HepG2 (cell line): ENCODE results near the gene GSDMA. TPM values are rescaled to one million over a fixed set of nuclear protein-coding genes. Genes with fewer than 3 reads are reported as not detected.

Experiments used
- BCL6 ChIP-seq: IDR thresholded peaks from 2 replicates; pipeline ENCODE4 v1.6.1; 2016; ENCODE audit warnings: missing genetic modification reagents, missing compliant biosample characterization
- ESRRA ChIP-seq: sonication (generic); formaldehyde crosslinking; IDR thresholded peaks from 2 replicates; pipeline ENCODE4 v1.5.1; 2020; ENCODE audit warnings: mild to moderate bottlenecking, low read depth, missing genetic modification reagents
- MAZ ChIP-seq, 2 experiments: sonication (generic) in 1 of 2; formaldehyde crosslinking in 1 of 2; IDR thresholded peaks; 2 replicates each; pipeline versions ENCODE4 v1.5.0 to v1.6.1; 2012 to 2020; ENCODE audit warnings: low read depth in 2 of 2, mild to moderate bottlenecking in 2 of 2, borderline replicate concordance in 1 of 2, improper control_type of control experiment in 1 of 2, low read length in 1 of 2, missing genetic modification reagents in 1 of 2, moderate library complexity in 1 of 2
- RXRB ChIP-seq: IDR thresholded peaks from 2 replicates; pipeline ENCODE4 v1.6.1; 2016; ENCODE audit warnings: borderline replicate concordance, missing genetic modification reagents, missing compliant biosample characterization
- SSRP1 ChIP-seq: IDR thresholded peaks from 2 replicates; pipeline ENCODE4 v1.6.1; 2016; ENCODE audit warnings: control low read depth
- ZFP37 ChIP-seq: sonication (generic); formaldehyde crosslinking; IDR thresholded peaks from 2 replicates; pipeline ENCODE4 v1.4.0; 2020; ENCODE audit warnings: missing genetic modification reagents, borderline replicate concordance
- ZNF326 ChIP-seq: sonication (generic); formaldehyde crosslinking; IDR thresholded peaks from 2 replicates; pipeline ENCODE4 v1.4.0; 2020; ENCODE audit warnings: missing genetic modification reagents, borderline replicate concordance
- ZNF564 ChIP-seq: sonication (generic); formaldehyde crosslinking; IDR thresholded peaks from 2 replicates; pipeline ENCODE4 v1.8.1; 2023; ENCODE audit warnings: mild to moderate bottlenecking, missing genetic modification reagents
- polyA plus RNA-seq, 8 experiments: library from polyadenylated mRNA; depleted of rRNA in 3 of 8; stranded (reverse) in 7 of 8; unstranded in 1 of 8; fragments of >200 nt; fragmentation: Illumina TruSeq in 4 of 8; extraction: Trizol in 4 of 8; gene quantifications; 2 replicates each; pipeline versions ENCODE4 v1.2.1 to v1.2.3, GENCODE V29; 2011 to 2016; ENCODE audit warnings: low read depth in 4 of 8, missing spikeins in 1 of 8, mixed read lengths in 1 of 8; ENCODE audit not compliant: insufficient read depth in 1 of 8
- total RNA-seq, 5 experiments: library from RNA; depleted of rRNA; stranded (reverse); fragments of >200 nt; fragmentation: Illumina TruSeq; extraction: Trizol; gene quantifications; 2 replicates each; pipeline ENCODE4 v1.2.3, GENCODE V29; 2016; ENCODE audit warnings: low read depth in 1 of 5
- TF ChIP-seq, protein P1 (sequence below): sonication (generic); formaldehyde crosslinking; conservative IDR thresholded peaks from 2 replicates; pipeline ENCODE4 v1.4.0; 2020; ENCODE audit warnings: mild to moderate bottlenecking, missing genetic modification reagents, moderate library complexity
- TF ChIP-seq, protein P2 (sequence below): sonication (generic); formaldehyde crosslinking; IDR thresholded peaks from 2 replicates; pipeline ENCODE4 v1.4.0; 2020; ENCODE audit warnings: mild to moderate bottlenecking, missing genetic modification reagents
- TF ChIP-seq, protein P3 (sequence below): sonication (generic); formaldehyde crosslinking; IDR thresholded peaks from 2 replicates; pipeline ENCODE4 v1.5.0; 2020; ENCODE audit warnings: mild to moderate bottlenecking, missing genetic modification reagents, borderline replicate concordance
- TF ChIP-seq, protein P4 (sequence below): IDR thresholded peaks from 2 replicates; pipeline ENCODE4 v1.6.1; 2012; ENCODE audit warnings: low read depth, low read length, improper control_type of control experiment
- TF ChIP-seq, protein P5 (sequence below): sonication (generic); formaldehyde crosslinking; IDR thresholded peaks from 2 replicates; pipeline ENCODE4 v1.8.1; 2023; ENCODE audit warnings: mild to moderate bottlenecking, missing genetic modification reagents, borderline replicate concordance

The GSDMA gene
- total and polyA plus RNA-seq, 2 of the 13 experiments (the other 11 are each of a cell fraction or from before 2014, with no cell fraction given) = not detected

DNA sequence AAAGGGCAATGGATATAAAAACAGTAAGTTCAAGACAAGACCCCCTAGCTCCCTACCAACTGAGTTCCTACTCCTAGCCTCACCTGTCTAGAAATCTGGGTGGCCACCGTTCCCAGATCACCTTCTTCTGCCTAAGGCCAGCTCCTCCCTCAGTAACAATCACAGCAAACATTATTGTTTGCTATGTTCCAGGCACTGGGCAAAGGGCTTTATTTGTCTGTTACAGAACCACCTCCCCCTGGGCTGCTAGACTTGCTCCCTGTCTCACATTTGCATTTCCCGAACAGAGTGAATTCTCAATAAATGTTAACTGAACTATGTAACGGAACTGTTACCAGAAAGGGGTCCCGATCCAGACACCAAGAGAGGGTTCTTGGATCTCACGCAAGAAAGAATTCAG is 28.5 kb upstream of the GSDMA start (continued):
- TF ChIP-seq ZFP37 (CRISPR knock-in tag) (no peak), ESRRA (CRISPR knock-in tag) (no peak), BCL6 (CRISPR knock-in tag) (0 out of 2 replicates have a peak, but pooled peaks have one; percentile 29), SSRP1 (CRISPR knock-in tag) (no peak), MAZ (IDR thresholded peaks at IDR 0.05; ENCODE audit: borderline replicate concordance, low read depth, low read length) (0 out of 2 replicates have a peak, but pooled peaks have one; percentile 30), MAZ (CRISPR knock-in tag; IDR thresholded peaks at IDR 0.05; ENCODE audit: low read depth) (no peak), ZNF564 (CRISPR knock-in tag) (no peak), ZNF326 (CRISPR knock-in tag) (no peak), RXRB (peak; percentile 32; the same call in 1 of the 2 replicates)
- TF ChIP-seq, protein P1, sequence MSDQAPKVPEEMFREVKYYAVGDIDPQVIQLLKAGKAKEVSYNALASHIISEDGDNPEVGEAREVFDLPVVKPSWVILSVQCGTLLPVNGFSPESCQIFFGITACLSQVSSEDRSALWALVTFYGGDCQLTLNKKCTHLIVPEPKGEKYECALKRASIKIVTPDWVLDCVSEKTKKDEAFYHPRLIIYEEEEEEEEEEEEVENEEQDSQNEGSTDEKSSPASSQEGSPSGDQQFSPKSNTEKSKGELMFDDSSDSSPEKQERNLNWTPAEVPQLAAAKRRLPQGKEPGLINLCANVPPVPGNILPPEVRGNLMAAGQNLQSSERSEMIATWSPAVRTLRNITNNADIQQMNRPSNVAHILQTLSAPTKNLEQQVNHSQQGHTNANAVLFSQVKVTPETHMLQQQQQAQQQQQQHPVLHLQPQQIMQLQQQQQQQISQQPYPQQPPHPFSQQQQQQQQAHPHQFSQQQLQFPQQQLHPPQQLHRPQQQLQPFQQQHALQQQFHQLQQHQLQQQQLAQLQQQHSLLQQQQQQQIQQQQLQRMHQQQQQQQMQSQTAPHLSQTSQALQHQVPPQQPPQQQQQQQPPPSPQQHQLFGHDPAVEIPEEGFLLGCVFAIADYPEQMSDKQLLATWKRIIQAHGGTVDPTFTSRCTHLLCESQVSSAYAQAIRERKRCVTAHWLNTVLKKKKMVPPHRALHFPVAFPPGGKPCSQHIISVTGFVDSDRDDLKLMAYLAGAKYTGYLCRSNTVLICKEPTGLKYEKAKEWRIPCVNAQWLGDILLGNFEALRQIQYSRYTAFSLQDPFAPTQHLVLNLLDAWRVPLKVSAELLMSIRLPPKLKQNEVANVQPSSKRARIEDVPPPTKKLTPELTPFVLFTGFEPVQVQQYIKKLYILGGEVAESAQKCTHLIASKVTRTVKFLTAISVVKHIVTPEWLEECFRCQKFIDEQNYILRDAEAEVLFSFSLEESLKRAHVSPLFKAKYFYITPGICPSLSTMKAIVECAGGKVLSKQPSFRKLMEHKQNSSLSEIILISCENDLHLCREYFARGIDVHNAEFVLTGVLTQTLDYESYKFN (CRISPR knock-in tag) = peak; percentile 64
- TF ChIP-seq, protein P2, sequence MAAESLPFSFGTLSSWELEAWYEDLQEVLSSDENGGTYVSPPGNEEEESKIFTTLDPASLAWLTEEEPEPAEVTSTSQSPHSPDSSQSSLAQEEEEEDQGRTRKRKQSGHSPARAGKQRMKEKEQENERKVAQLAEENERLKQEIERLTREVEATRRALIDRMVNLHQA (CRISPR knock-in tag) = no peak
- TF ChIP-seq, protein P3, sequence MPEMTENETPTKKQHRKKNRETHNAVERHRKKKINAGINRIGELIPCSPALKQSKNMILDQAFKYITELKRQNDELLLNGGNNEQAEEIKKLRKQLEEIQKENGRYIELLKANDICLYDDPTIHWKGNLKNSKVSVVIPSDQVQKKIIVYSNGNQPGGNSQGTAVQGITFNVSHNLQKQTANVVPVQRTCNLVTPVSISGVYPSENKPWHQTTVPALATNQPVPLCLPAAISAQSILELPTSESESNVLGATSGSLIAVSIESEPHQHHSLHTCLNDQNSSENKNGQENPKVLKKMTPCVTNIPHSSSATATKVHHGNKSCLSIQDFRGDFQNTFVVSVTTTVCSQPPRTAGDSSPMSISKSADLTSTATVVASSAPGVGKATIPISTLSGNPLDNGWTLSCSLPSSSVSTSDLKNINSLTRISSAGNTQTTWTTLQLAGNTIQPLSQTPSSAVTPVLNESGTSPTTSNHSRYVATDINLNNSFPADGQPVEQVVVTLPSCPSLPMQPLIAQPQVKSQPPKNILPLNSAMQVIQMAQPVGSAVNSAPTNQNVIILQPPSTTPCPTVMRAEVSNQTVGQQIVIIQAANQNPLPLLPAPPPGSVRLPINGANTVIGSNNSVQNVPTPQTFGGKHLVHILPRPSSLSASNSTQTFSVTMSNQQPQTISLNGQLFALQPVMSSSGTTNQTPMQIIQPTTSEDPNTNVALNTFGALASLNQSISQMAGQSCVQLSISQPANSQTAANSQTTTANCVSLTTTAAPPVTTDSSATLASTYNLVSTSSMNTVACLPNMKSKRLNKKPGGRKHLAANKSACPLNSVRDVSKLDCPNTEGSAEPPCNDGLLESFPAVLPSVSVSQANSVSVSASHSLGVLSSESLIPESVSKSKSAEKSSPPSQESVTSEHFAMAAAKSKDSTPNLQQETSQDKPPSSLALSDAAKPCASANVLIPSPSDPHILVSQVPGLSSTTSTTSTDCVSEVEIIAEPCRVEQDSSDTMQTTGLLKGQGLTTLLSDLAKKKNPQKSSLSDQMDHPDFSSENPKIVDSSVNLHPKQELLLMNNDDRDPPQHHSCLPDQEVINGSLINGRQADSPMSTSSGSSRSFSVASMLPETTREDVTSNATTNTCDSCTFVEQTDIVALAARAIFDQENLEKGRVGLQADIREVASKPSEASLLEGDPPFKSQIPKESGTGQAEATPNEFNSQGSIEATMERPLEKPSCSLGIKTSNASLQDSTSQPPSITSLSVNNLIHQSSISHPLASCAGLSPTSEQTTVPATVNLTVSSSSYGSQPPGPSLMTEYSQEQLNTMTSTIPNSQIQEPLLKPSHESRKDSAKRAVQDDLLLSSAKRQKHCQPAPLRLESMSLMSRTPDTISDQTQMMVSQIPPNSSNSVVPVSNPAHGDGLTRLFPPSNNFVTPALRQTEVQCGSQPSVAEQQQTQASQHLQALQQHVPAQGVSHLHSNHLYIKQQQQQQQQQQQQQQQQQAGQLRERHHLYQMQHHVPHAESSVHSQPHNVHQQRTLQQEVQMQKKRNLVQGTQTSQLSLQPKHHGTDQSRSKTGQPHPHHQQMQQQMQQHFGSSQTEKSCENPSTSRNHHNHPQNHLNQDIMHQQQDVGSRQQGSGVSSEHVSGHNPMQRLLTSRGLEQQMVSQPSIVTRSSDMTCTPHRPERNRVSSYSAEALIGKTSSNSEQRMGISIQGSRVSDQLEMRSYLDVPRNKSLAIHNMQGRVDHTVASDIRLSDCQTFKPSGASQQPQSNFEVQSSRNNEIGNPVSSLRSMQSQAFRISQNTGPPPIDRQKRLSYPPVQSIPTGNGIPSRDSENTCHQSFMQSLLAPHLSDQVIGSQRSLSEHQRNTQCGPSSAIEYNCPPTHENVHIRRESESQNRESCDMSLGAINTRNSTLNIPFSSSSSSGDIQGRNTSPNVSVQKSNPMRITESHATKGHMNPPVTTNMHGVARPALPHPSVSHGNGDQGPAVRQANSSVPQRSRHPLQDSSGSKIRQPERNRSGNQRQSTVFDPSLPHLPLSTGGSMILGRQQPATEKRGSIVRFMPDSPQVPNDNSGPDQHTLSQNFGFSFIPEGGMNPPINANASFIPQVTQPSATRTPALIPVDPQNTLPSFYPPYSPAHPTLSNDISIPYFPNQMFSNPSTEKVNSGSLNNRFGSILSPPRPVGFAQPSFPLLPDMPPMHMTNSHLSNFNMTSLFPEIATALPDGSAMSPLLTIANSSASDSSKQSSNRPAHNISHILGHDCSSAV (CRISPR knock-in tag) = no peak
- TF ChIP-seq, protein P4, sequence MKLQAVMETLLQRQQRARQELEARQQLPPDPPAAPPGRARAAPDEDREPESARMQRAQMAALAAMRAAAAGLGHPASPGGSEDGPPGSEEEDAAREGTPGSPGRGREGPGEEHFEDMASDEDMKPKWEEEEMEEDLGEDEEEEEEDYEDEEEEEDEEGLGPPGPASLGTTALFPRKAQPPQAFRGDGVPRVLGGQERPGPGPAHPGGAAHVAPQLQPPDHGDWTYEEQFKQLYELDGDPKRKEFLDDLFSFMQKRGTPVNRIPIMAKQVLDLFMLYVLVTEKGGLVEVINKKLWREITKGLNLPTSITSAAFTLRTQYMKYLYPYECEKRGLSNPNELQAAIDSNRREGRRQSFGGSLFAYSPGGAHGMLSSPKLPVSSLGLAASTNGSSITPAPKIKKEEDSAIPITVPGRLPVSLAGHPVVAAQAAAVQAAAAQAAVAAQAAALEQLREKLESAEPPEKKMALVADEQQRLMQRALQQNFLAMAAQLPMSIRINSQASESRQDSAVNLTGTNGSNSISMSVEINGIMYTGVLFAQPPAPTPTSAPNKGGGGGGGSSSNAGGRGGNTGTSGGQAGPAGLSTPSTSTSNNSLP = no peak
- TF ChIP-seq, protein P5, sequence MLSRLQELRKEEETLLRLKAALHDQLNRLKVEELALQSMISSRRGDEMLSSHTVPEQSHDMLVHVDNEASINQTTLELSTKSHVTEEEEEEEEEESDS (CRISPR knock-in tag) = no peak
